ENCODE data around the gene MAP4K5. TPM values are rescaled to one million over a fixed set of nuclear protein-coding genes. Genes with fewer than 3 reads are reported as not detected.

MAP4K5 gene
- total RNA-seq, 1 experiment from 2014 or later: 42.7 TPM

GRCh38 chr14:50529288-50530179, 2.8 kb downstream of the MAP4K5 start:
- no peak for DNase-seq
- H3K18ac ChIP-seq (ENCODE audit: insufficient read length, low read depth, low read length): no peak overlapping the region
- H2AK5ac ChIP-seq (ENCODE audit: insufficient read length, low read length): no peak overlapping the region
- TF ChIP-seq CTCF (conservative IDR thresholded peaks at IDR 0.05): no peak
- no peaks in the 10 kb centered on the region for H3K27me3 Mint-ChIP-seq (ENCODE audit: low read depth)
- no peaks in the 10 kb centered on the region for H3K27me3 ChIP-seq (ENCODE audit: insufficient read depth, low read length)
- no peak overlapping the region for H3K27ac ChIP-seq (ENCODE audit: insufficient read length, low read depth, low read length)
- peaks cover 38 to 44% of the 10 kb centered on the region in 2 experiments for H3K4me1 Mint-ChIP-seq
- H4K91ac ChIP-seq (ENCODE audit: insufficient read length, low read depth, low read length): no peak overlapping the region
- H3K27ac Mint-ChIP-seq: peak overlapping the region; percentile 16 to 41 (median 26); a peak in 4 of 7 replicates
- H3K23ac ChIP-seq (ENCODE audit: insufficient read length, low read depth, low read length): peak overlapping the region; percentile 3
- peaks cover 11% of the 10 kb centered on the region for H3K79me1 ChIP-seq (ENCODE audit: insufficient read depth, low read depth, low read length, poor library complexity, severe bottlenecking)
- no peak overlapping the region for H2BK5ac ChIP-seq (ENCODE audit: insufficient read length, low read length)
- no peaks in the 10 kb centered on the region for H3K9me3 Mint-ChIP-seq
- H3K14ac ChIP-seq (ENCODE audit: insufficient read depth, low read length): no peak overlapping the region
- no peak overlapping the region for H2BK120ac ChIP-seq (ENCODE audit: low read depth, low read length, poor library complexity, severe bottlenecking)
- H3K9me3 ChIP-seq (ENCODE audit: control insufficient read depth, low read depth, low read length): no peaks in the 10 kb centered on the region
- H3K4me3 Mint-ChIP-seq: peak overlapping the region; percentile 93
- H2BK12ac ChIP-seq (ENCODE audit: insufficient read length, low read depth, low read length): no peak overlapping the region
- H3K4ac ChIP-seq (ENCODE audit: low read depth, low read length): no peak overlapping the region
- H3K36me3 Mint-ChIP-seq (ENCODE audit: insufficient read depth in 1 of 3, low read depth in 3 of 3): peaks cover 0 to 4% (median 2%) of the 10 kb centered on the region in 3 experiments; a peak in 3 of 7 replicates
- no peak overlapping the region for H2BK20ac ChIP-seq (ENCODE audit: low read depth, low read length, poor library complexity, severe bottlenecking)
- H4K5ac ChIP-seq (ENCODE audit: insufficient read length, low read depth, low read length): no peak overlapping the region
- H4K20me1 ChIP-seq (ENCODE audit: control insufficient read depth, insufficient read depth, insufficient read length): no peaks in the 10 kb centered on the region
- no peak overlapping the region for H3K9ac ChIP-seq (ENCODE audit: extremely low read depth, insufficient read length, low read length)
- no peak overlapping the region for H2BK15ac ChIP-seq (ENCODE audit: low read depth, low read length)
- peaks cover 38% of the 10 kb centered on the region; the same call in 1 of the 2 replicates for H3K79me2 ChIP-seq (ENCODE audit: insufficient read depth, low read length)
- no peak overlapping the region for H2AFZ ChIP-seq (ENCODE audit: low read length)
- H3K56ac ChIP-seq (ENCODE audit: insufficient read length, low read depth, low read length): no peak overlapping the region
- H3K4me1 ChIP-seq (ENCODE audit: insufficient read depth, low read length): peaks cover 4% of the 10 kb centered on the region; the same call in 1 of the 2 replicates
- H3K4me2 ChIP-seq (ENCODE audit: insufficient read depth, insufficient read length, low read length): peak overlapping the region; percentile 9
- H3T11ph ChIP-seq (ENCODE audit: low read length): no peak overlapping the region
- no peak overlapping the region for H4K8ac ChIP-seq (replicated peaks; ENCODE audit: insufficient read length, low read depth, low read length)
- 100% methylated on average over 1 of the region's 6 CpGs for WGBS (ENCODE audit: extremely low coverage, insufficient read length, low lambda C conversion rate)
- peaks cover 16% of the 10 kb centered on the region for H3K23me2 ChIP-seq (ENCODE audit: insufficient read length, low read depth, low read length, poor library complexity, severe bottlenecking)

Data from H9 (cell line).